HUDEP-2 (cell line): Measurements from ENCODE around the gene DYNC1I1.

Experiments
- DNase-seq, 76 experiments: peaks; one replicate each; lab custom pipeline; 2025; ENCODE audit not compliant: unreplicated experiment in 76 of 76; lab: John Stamatoyannopoulos, UW

DYNC1I1 gene

DNA sequence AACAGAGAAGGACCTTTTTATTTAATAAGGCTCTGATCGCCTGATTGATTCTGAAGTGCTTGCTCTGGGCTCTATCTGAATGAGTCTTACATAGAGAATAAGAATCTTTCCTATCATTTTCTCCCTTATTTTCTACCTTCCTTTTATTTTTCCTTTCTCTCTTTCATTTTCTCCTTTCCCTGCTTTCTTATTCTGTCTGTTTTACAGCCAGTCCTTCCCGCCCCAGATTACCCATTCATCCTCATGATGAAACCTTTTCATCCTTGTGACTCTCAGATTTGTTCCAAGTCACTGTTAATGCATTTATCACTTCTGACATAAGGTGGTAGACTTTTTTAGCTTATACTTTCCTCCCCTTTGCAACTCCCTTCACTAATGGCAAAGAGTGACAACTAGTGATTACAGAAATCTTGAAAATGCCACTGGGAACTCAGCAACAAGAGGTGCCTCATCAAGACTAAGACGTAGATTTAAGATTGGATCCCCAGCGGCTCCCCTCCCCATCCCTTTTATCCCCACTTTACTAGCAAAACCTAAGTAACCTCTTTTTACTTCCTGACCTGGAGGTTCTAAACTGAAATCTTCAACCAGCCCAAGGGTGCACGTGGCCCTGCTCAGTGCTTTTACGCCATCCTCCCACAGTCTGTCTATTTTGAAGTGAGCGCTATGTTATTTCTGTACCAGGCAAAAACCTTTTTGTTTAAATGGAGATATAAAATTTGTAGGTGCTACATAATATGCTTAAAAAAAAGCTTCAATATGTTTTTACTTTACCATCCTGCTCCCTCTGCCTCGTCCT, 179.8 kb downstream of the DYNC1I1 start:
- DNase-seq = no peak

DNA sequence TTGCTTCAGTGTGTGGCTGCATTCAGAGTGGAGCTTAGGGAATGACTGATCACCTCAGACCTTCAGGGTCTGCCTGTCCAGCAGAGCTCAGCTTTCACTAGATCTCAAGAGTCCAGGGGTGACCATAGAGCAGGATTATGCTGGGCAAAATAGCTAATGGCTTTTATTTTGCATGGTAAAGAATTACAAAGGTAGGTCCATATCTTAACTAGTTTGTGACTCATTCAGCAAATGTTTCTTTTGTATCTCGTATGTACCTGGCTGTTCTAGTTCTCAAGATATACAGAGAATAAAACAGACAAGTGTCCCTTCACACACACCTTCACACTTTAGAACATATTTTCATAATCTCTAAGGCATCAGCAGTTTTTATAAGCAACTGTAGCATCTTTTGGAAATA, 180.5 kb downstream of the DYNC1I1 start:
- DNase-seq = no peak

- no peak for DNase-seq
Measured at GRCh38 chr7:95955748-95956147, 183.4 kb downstream of the DYNC1I1 start.

DNA sequence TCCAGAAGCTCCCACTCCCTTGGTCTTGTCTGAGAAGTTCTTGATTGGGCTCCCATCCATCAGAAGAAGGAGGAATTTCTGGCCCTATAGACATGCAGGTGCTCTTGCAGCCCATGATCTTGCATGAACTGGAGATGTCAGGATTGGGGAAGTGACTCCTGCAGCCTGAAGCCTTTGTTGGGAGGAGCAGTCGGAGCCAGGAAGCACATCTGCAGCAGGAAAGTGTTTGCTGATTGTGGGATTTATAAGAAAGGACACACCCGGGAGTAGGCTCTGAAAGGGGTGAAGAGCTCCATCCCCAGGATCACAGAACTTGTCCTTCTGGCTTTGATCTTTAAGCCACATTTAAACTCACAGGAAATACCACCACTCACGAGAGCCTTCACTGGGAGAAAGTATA, 185.2 kb downstream of the DYNC1I1 start:
- no peak for DNase-seq

GRCh38 chr7:95960706-95961244, 188.4 kb downstream of the DYNC1I1 start:
- no peak for DNase-seq

DNA sequence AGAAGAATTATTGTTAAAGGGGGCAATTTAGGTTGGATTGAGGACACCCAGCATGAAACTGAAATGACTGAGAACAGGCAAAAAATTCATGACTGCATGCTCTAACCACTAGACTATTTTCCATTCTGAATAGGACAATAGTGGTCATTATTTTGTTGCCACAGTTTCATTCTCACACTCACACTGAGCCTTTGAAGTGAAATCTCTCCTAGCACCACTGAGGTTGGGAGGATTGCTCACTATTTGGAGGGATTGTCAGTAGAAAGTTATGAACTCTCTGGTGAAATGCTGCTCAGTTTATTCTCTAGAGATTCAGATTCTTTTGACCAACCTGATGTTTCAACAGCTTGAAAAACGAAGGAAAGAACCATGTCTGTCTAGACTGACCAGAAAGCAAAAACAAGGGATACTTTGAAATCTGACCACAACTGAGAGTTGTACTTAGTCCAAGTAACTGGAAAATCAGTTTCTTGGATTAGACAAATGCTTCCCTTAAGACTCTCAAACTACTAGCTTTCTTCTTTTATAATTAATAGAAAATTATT, 191.2 kb downstream of the DYNC1I1 start:
- DNase-seq = no peak

GRCh38 chr7:95971716-95972115, 199.4 kb downstream of the DYNC1I1 start:
- no peak for DNase-seq

GRCh38 chr7:95972523-95972922, 200.2 kb downstream of the DYNC1I1 start:
- no peak for DNase-seq

DNA sequence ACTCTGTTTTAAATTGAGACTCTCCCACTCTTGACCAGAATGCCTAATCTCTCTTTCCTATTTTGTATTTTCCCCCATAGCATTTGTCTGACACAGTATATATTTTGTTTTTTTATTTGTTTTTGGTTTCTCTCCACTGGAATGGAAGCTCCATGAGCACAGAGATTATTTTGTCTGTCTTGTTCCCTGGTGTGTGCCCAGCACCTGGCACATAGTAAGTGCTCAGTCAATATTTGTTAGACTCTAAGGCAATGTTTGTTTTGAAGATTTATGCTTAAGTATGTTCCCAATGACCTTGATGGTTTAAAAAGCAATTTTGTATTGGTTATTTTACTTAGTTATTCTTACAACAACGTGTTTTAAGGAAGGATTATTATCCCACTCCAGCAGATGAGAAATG, 201.8 kb downstream of the DYNC1I1 start:
- DNase-seq = no peak

DNA sequence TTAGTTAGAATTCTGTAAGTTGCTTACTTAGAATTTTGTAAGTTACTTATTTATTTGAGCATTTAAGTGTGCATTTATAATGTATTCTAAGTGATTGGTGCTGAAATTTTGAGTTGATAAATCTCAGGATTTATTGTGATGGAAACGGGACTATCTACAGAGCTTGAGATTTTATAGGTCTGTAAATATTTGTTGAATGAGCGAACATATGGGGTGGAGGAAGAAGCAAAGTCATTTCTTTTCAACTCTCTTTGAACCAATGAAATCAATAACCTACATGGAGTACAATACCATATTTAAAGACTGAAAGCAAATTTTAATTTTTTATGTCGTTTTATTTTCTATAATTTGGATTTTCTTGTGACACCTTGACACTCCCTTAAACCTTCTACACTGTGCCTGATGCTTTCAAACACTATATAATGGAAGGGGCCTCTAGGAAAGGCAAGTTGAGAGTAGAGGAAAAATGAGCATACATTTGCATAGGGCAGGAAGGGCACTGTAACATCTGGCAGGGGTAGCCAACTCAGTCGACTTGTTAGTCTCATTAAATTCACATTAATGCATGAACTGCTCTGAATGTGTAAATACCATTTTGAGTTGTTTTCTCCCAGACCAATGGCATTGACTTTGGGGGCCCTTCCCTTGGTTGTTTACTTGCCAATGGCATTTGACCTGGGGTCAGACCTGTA, 204.2 kb downstream of the DYNC1I1 start:
- DNase-seq = no peak

GRCh38 chr7:95977994-95978393, 205.6 kb downstream of the DYNC1I1 start:
- DNase-seq = no peak

DNA sequence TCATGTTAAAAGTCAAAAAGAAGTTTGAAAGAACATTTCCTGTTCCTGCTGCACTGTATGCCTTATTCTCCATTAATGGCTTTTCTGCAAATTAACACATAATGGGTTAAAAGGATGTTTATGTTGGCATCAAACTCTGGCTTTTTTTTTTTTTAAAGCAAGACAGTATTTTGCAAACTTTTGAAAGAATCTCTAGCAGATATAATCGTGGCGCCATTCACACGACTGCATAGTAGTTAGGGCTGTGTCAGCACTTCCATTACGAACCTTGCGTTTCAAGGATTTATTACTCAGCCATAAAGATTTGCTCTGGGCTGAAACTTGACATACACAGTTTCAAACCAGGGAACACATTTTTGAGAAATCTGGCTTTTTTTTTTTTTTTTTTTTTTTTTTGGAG, 207.8 kb downstream of the DYNC1I1 start:
- no peak for DNase-seq

DNA sequence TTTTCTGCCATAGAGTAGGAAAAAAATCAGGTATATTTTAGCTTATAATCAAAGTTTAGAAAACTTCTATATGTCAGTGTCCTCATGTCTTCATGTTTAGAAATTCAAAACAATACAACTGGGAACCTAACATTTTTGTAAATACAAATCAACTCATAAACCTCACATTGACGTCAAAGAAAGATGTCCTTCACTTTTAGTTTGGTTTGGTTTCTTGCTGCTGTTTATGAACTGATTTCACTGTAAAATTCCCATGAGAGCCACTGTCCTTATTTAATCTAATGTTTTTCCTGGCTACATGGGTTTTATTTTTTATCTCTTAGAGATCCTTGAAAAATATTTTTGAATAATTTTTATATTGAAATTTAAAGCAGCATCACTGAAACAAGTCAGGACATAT, 208.4 kb downstream of the DYNC1I1 start:
- no peak for DNase-seq

GRCh38 chr7:95986178-95986764, 213.9 kb downstream of the DYNC1I1 start:
- DNase-seq = no peak

DNA sequence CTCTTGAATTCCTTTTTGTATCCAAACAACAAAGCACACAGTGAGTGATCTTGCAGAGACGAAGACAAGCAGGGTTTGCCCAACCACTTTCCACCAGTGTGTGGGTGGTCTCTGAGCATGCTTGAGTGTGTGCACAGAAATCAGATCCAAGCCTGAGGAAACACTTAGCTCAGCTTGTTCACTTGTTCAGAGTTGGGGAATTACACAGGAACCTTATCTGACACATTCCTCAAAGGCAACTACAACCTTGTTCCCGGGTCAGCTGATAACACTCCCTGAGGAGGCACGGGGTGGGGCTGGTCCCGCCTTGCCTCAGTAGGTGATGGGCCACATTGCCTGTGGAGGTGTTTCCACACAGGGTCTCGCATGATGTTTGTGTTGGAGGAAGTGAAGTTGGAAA, 216.9 kb downstream of the DYNC1I1 start:
- no peak for DNase-seq

GRCh38 chr7:95993380-95993779, 221.0 kb downstream of the DYNC1I1 start:
- no peak for DNase-seq

DNA sequence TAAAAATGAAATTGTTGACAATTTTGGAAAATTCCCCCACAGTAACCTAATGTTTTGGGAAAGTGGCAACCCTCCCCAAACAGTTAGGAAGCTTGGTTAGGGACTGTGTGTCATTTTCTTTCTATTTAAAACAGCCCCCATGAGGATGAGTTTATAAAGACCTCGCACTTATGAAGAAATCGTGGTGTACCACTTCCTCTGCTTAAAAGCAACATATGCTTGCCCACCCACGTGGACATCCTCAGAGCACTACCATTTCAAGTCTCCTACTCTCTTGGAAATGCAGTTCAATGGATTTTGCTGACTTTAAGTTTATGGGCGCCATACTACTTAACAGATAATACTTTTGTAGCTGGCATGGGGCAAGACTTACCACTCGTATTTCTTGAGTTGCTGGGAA, 223.8 kb downstream of the DYNC1I1 start:
- no peak for DNase-seq

GRCh38 chr7:95996886-95997285, 224.5 kb downstream of the DYNC1I1 start:
- no peak for DNase-seq

DNA sequence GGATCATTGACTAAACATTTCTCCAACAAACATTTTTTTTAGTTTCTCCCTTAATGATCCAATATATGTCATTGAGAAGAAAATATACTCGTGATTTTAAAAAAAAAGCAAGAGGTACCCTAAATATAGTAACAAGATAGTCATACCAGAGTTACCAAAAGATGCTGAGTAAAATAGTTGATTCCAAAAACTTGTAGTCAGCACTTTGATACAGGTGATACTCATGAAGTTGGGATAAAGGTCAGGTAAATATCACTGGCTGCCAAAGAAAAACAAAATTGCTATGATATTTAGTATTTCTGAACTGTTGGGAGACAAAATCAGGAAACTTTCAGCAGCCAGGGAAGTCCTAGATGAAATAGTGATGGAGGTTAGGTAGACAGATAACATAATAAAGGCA, 225.3 kb downstream of the DYNC1I1 start:
- no peak for DNase-seq

- DNase-seq = no peak
Measured at GRCh38 chr7:95999481-95999880, 227.1 kb downstream of the DYNC1I1 start.

DNA sequence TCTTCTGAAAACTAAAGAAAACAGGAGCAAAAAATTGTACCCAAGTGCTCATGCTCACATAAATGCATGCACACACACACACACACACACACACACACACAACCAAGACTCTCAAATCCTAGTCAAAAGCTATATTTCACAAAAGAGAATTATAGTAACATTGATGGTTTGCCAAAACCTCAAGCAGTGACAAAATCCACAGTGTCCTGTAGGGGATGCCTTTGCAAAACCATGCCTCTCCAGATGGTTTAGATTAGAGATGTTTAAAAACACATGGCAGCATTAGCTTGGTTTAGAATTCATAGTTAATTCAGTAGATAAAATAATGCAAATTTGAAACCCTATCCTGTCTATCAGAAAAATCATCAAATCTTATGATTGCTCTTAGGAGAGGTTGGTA, 232.2 kb downstream of the DYNC1I1 start:
- DNase-seq = no peak
